ENCODE results near the gene TECPR2.
A peak's percentile ranks its signal among the peaks of the same experiment; 100 is the strongest.
"Not testable (repeated sequence)": the region's sequence is repeated elsewhere in the genome, so short reads cannot be mapped to it uniquely, and the experiment has no call there.

The TECPR2 gene

DNA sequence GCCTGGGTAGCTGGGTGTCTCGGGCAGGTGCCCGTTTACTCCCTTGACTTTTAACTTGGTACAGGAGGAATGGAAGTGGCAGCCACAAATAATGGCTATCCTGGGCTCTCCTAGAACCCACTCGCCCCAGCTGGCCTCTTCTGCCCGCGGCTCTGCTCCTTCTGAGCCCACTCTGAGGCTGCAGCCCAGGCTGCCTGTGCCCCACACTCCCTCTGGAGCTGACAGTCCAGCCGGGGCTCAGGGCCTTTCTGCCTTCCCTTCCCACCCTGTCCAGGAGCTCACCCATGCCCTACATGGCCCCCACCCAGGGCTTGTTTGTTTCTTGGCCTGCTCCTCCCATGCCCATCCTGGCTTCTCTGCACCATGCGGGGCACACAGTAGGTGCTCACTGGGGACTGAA, 27.6 kb upstream of the TECPR2 start:
- no peak for DNase-seq

DNA sequence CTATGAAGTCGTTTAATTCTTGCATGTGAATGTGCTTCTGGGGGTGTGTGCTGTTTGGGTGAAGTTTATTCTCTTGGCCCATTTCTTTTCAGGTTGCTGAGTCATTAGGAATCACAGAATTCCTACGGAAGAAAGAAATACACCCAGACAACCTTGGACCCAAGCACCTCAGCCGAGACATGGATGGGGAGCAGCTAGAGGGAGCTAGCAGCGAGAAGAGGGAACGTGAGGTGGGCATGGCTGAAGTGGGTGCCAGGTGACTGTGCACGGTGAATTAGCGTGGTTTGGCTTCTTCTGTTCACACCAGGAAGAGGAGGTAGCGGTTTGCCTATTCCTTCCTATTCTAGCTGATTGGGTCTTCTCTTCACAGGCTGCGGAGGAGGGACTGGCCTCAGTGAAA, 24.0 kb upstream of the TECPR2 start:
- no peak for DNase-seq

- DNase-seq: no peak
Observed at GRCh38 chr14:102341566-102341965, 21.2 kb upstream of the TECPR2 start.

DNA sequence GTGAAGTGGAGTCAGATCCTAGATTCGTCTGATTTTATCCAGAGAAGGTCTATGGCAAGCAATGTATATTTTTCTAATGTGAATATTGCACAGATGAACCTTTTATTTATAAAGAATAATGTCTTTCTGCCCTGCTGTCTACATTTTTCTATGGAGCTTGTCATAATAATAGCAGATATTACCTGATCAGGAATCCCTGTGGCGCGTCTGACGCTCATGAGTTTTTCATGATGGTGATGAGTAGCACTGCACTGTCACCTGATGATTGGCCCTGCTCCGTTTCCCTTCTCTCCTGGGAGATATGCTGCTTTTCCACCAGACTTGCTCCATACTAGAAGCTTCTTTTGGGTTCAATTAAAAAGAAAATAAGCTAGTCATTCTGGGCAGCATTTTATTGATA, 20.5 kb upstream of the TECPR2 start:
- no peak for DNase-seq

GRCh38 chr14:102344084-102344483, 18.7 kb upstream of the TECPR2 start:
- DNase-seq: no peak

GRCh38 chr14:102344485-102344884, 18.3 kb upstream of the TECPR2 start:
- no peak for DNase-seq

DNA sequence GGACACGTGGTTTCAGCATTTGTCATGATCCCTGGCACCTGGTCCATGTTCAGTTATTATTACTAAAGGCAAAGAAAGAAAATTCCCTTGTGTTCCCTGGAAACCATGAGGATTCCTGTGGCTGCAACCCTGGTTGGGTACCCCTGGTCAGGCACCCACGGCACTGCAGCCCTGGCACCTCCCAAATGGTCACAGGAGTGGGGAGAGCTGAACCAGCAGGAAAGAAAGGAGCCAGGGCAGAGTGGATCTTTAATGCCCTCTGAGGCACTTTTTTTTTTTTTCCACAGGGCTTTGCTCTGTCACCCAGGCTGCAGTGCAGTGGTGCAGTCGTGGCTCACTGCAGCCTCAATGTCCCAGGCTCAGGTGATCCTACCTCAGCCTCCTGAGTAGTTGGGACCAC, 17.5 kb upstream of the TECPR2 start:
- DNase-seq: no peak

DNA sequence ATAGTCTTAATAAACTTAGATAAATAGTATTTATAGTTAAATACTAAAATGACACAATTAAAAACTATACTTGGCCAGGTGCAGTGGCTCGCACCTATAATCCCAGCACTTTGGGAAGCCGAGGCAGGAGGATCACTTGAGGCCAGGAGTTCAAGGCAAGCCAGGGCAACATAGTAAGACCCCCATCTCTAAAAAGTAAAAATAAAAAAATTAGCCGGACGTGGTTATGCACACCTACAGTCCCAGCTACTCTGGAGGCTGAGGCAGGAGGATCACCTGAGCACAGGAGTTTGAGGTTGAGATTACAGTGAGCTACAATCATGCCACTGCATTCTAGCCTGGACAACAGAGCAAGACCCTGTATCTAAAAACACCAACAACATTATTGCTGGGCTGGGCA, 16.1 kb upstream of the TECPR2 start:
- DNase-seq: no peak

DNA sequence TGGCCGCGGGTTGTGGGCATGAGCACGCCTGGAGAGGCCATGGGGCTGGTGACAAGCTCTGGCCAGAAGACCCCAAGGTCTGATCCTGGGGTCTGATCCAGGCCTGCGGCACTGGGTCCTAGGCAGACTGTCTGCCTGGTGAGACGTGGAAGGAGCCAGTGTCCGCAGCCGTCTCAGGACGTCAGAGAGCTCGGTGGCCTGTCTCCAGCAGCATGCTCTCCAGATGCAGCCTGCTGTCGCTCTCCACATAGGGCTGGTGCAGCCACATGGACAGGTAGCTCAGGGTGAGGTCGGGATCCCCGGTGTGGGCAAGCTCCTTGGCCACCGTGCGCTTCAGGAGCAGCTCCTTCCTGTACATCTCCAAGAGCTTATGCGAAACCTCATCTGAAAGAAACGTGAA, 14.4 kb upstream of the TECPR2 start:
- DNase-seq: no peak

DNA sequence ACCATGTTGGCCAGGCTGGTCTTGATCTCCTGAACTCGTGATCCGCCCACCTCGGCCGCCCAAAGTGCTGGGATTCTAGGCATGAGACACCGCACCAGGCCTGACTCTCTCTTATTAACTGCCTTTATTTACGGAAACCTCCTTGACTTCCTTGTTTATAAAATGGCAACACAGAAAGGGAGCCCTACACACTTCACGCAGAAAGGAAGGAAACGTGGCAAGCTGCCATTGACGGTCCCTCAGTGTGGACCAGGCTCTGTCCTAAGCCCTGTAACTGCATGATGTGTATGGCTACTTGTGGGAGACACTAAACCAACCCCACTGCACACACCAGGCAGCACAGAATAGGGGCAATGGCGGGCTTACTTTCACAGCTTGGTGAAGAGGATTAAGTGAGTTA, 11.7 kb upstream of the TECPR2 start:
- no peak for DNase-seq

DNA sequence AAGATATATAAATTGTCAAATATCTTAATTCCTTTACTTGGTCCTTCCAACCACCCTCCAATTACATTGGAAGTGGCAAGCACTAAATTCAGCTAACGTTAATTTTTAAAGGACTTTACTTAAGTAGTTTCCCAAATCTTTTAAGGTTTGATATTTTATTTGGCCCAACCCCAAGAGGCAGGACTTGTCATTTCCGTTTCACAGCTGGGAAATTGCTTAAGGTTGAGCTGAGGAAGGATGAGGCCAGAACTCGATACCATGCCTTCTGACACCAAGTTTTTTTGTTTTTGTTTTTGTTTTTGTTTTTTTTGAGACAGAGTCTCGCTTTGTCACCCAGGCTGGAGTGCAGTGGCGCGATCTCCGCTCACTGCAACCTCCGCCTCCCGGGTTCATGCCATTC, 11.1 kb upstream of the TECPR2 start:
- not testable (repeated sequence) for DNase-seq

- no peak for DNase-seq
Observed at GRCh38 chr14:102352213-102352612, 10.5 kb upstream of the TECPR2 start.

- DNase-seq: no peak
Observed at GRCh38 chr14:102353126-102353619, 9.6 kb upstream of the TECPR2 start.

GRCh38 chr14:102356280-102356679, 6.5 kb upstream of the TECPR2 start:
- no peak for DNase-seq

DNA sequence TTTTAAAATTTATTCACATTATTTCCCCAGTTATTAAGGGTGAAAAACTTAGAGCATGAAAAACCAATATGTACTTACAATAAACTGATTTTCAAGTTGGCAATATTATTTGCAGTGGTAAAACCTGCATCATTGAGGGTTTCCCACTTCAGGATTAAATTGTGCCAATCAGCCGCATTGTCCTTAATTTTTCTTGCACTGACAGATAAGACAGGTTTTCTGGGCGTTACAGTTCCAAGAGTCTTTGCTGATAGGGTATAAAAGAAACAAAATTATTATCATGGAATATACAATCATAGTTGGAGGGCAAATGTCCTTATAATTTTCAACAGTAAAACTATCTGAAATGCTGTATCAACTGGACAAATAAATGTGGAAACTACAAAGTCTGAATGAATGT, 3.4 kb upstream of the TECPR2 start:
- no peak for DNase-seq

DNA sequence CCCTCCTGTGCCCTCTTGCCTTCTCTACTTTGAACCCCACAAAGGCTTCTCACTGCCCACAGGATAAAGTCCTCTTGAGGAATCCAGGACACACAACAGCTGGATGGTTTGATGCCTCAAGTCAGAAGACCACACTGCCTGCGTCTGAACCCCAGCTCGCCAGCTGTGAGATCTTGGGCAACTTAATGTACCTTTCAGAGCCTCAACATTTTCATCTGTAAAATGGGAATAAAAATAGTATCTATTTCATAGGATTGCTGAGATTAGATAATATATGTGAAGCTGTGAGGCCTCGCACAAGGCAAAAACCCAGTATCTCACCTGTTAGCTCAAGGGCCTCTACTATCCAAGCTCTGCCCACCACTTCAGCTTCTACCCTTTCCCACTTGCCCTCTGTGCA, 2.4 kb upstream of the TECPR2 start:
- DNase-seq: no peak

DNA sequence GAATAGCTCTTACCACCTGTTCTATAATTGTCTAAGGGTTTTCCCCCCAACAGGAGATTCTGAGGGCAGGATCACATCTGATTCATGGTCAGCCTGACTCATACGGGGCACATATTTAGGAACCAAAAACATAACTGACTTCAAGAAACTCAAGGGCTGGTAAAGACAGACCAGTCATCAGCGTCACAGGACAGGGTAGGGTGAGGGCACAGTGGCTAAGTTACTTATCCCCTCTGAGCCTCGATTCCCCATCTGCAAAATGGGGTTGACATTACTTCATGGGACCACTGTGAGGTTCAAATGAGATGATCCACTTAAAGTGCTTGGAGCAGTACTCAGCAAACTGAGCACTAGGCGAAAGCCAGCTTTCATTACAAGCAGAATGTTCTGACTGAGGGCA, 657 bp upstream of the TECPR2 start:
- DNase-seq: peak; percentile 28

- DNase-seq: peak; percentile 49
Observed at GRCh38 chr14:102363182-102363943, 622 bp downstream of the TECPR2 start.

GRCh38 chr14:102370305-102370809, 7.6 kb downstream of the TECPR2 start:
- no peak for DNase-seq

DNA sequence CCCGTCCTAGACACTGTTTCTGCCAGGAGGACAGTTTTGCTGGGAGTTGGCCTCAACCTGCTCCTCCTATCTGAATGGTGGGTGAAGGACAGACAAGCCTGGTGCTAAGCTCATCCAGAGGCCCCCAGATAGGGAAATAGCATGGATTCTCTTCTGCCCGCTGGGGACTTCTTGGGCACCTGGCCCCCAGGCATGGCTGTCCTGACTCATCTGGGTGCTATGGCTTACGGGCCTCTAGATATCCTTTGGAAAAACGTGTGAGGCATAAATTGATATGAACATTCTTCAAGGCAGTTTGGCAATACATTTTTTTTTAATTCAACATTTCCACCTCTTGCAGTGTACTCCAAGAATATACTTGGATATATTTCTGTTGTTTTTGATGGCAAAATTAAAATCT, 8.6 kb downstream of the TECPR2 start:
- DNase-seq: no peak

- no peak for DNase-seq
Observed at GRCh38 chr14:102373110-102373509, 10.4 kb downstream of the TECPR2 start.

GRCh38 chr14:102374264-102374663, 11.5 kb downstream of the TECPR2 start:
- no peak for DNase-seq

DNA sequence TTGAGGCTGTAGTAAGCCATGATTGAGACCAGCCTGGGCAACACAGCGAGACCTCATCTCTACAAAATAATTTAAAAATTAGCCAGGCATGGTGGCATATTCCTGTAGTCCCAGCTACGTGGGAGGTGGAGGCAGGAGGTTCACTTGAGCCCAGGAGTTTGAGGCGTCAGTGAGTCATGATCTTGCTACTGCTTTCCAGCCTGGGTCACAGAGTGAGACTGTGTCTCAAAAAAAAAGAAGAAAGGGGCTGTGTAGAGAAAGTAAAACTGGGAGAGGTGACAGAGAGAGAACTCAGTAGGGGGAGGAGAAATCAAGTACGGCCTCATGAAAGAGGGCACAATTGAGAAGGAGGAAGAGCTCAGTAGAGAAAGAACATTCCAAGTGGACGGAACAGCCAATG, 12.4 kb downstream of the TECPR2 start:
- no peak for DNase-seq

DNA sequence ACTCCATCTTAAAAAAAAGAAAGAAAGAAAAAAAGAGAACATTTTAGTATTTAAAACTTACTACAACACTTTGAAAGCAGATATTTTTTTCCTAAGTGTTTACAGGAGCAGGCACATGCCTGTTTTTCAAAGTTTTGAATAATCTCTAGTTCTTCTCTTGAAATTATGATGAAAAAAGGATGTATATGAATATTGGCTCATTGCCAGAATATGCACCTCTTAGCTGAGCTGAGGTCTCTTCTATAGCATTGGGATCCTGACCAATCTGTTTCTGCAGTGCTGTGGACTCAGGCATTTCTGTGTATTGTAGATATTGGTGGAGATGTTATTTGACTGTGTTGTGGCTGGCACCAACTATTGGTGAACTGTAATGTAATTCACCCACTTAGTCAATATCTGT, 15.0 kb downstream of the TECPR2 start:
- no peak for DNase-seq

GRCh38 chr14:102378830-102379229, 16.1 kb downstream of the TECPR2 start:
- DNase-seq: no peak

Data from fibroblast of skin of right biceps (primary cell).